ENCODE data around the gene CEL.
A peak's percentile ranks its signal among the peaks of the same experiment; 100 is the strongest.

Gene CEL

GRCh38 chr9:133115604-133116345, 54.0 kb downstream of the CEL start:
- DNase-seq (ENCODE audit: low spot score), result peak; percentile 93
- no peak for TF ChIP-seq CTCF (IDR thresholded peaks at IDR 0.05; ENCODE audit: extremely low read depth, missing control alignments)

GRCh38 chr9:133116346-133117231, 54.8 kb downstream of the CEL start:
- no peak for DNase-seq (ENCODE audit: low spot score)
- TF ChIP-seq CTCF (IDR thresholded peaks at IDR 0.05; ENCODE audit: extremely low read depth, missing control alignments), result no peak

GRCh38 chr9:133117271-133118178, 55.7 kb downstream of the CEL start:
- no peak for TF ChIP-seq CTCF (IDR thresholded peaks at IDR 0.05; ENCODE audit: extremely low read depth, missing control alignments)
- no peak for DNase-seq (ENCODE audit: low spot score)

GRCh38 chr9:133118179-133118520, 56.4 kb downstream of the CEL start:
- no peak for DNase-seq (ENCODE audit: low spot score)
- TF ChIP-seq CTCF (IDR thresholded peaks at IDR 0.05; ENCODE audit: extremely low read depth, missing control alignments), result no peak

GRCh38 chr9:133118568-133118967, 56.8 kb downstream of the CEL start:
- TF ChIP-seq CTCF (IDR thresholded peaks at IDR 0.05; ENCODE audit: extremely low read depth, missing control alignments), result no peak
- no peak for DNase-seq (ENCODE audit: low spot score)

- no peak for DNase-seq (ENCODE audit: low spot score)
- no peak for TF ChIP-seq CTCF (IDR thresholded peaks at IDR 0.05; ENCODE audit: extremely low read depth, missing control alignments)
Measured at GRCh38 chr9:133119103-133119845, 57.5 kb downstream of the CEL start.

Measured in GM20000 (cell line).